22Rv1 (cell line): ENCODE results near the gene PPARD.

ENCODE experiments used
- ZFX ChIP-seq: fragments of 450-650 bp; IDR thresholded peaks from 2 replicates; pipeline ENCODE4 v1.6.1; 2017; ENCODE audit warnings: antibody characterized with exemption, borderline replicate concordance
- TF ChIP-seq, protein P1 (sequence below): fragments of 450-650 bp; IDR thresholded peaks from 2 replicates; pipeline ENCODE4 v1.5.1; 2017; ENCODE audit warnings: mild to moderate bottlenecking

- TF ChIP-seq, protein P1, sequence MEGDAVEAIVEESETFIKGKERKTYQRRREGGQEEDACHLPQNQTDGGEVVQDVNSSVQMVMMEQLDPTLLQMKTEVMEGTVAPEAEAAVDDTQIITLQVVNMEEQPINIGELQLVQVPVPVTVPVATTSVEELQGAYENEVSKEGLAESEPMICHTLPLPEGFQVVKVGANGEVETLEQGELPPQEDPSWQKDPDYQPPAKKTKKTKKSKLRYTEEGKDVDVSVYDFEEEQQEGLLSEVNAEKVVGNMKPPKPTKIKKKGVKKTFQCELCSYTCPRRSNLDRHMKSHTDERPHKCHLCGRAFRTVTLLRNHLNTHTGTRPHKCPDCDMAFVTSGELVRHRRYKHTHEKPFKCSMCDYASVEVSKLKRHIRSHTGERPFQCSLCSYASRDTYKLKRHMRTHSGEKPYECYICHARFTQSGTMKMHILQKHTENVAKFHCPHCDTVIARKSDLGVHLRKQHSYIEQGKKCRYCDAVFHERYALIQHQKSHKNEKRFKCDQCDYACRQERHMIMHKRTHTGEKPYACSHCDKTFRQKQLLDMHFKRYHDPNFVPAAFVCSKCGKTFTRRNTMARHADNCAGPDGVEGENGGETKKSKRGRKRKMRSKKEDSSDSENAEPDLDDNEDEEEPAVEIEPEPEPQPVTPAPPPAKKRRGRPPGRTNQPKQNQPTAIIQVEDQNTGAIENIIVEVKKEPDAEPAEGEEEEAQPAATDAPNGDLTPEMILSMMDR = no peak
- no peak for TF ChIP-seq ZFX
Observed at GRCh38 chr6:35362200-35362599, 19.8 kb downstream of the PPARD start.
